Posterior vena cava (tissue), 2 donors: ENCODE measurements around the gene KCNJ12. TPM values are rescaled to one million over a fixed set of nuclear protein-coding genes. Genes with fewer than 3 reads are reported as not detected.
"Not testable (repeated sequence)": the region's sequence is repeated elsewhere in the genome, so short reads cannot be mapped to it uniquely, and the experiment has no call there.

Experiments used
- DNase-seq: peaks from one replicate; pipeline ENCODE4 v3.0.0-alpha.2; 2020; ENCODE audit warnings: low spot score
- intact Hi-C, 2 donors: fragments of 100-400 bp; cut with DNase I; formaldehyde crosslinking; loops; one replicate each; pipeline versions ENCODE4 v1.14.1 to v1.14.2; 2022 to 2023
- total RNA-seq, 2 donors: library from RNA; stranded (reverse); fragmentation: NEBNext Ultra II Directional; extraction: Animal tissue kit (Norgen Biotek cat#: 25700); gene quantifications; one replicate each; pipeline ENCODE4 v1.2.1, GENCODE V29; 2021
- donor health status: DM: yes; HTN: yes; CAD: no.
- donor health status: DM: yes; HTN: yes; CAD: no.

KCNJ12 gene
- total RNA-seq, 2 donors from 2014 or later, result 6.8 to 6.9 TPM

- intact Hi-C loops, result no loop called here
Measured at GRCh38 chr17:21378553-21378952, 2.4 kb downstream of the KCNJ12 start.

GRCh38 chr17:21379080-21379711 is 3.0 kb downstream of the KCNJ12 start:
- DNase-seq, result no peak
- intact Hi-C loops, result no loop called here

More at GRCh38 chr17:21378553-21378952, 2.4 kb downstream of the KCNJ12 start:
- no peak for DNase-seq

- intact Hi-C loops, result no loop called here
- no peak for DNase-seq
Measured at GRCh38 chr17:21380659-21381058, 4.5 kb downstream of the KCNJ12 start.

GRCh38 chr17:21381076-21381706 is 5.0 kb downstream of the KCNJ12 start:
- no peak for DNase-seq
- intact Hi-C loops, result no loop called here

- intact Hi-C loops, result no loop called here
Measured at GRCh38 chr17:21382560-21383495, 6.7 kb downstream of the KCNJ12 start.

GRCh38 chr17:21385281-21385845 is 9.2 kb downstream of the KCNJ12 start:
- intact Hi-C loops, result no loop called here
- no peak for DNase-seq

More at GRCh38 chr17:21382560-21383495, 6.7 kb downstream of the KCNJ12 start:
- DNase-seq, result no peak

- intact Hi-C loops, result loop anchor here in 1 of 2 donors (1.0 kb wide), 1 partner anchor 23 kb away; no protein-coding TSS in a partner anchor
- no peak for DNase-seq
Measured at GRCh38 chr17:21387616-21388015, 11.5 kb downstream of the KCNJ12 start.

- peak; percentile 88 for DNase-seq
- intact Hi-C loops, result no loop called here
Measured at GRCh38 chr17:21388066-21388465, 11.9 kb downstream of the KCNJ12 start.

GRCh38 chr17:21388944-21389343 is 12.8 kb downstream of the KCNJ12 start:
- intact Hi-C loops, result no loop called here
- no peak for DNase-seq

- intact Hi-C loops, result no loop called here
- DNase-seq, result no peak
Measured at GRCh38 chr17:21389394-21389793, 13.2 kb downstream of the KCNJ12 start.

- intact Hi-C loops, result no loop called here
- no peak for DNase-seq
Measured at GRCh38 chr17:21390294-21390693, 14.1 kb downstream of the KCNJ12 start.

- intact Hi-C loops, result no loop called here
- DNase-seq, result no peak
Measured at GRCh38 chr17:21392266-21392665, 16.1 kb downstream of the KCNJ12 start.

- intact Hi-C loops, result no loop called here
- no peak for DNase-seq
Measured at GRCh38 chr17:21394265-21394664, 18.1 kb downstream of the KCNJ12 start.

GRCh38 chr17:21395764-21396163 is 19.6 kb downstream of the KCNJ12 start:
- intact Hi-C loops, result no loop called here

GRCh38 chr17:21396237-21396636 is 20.1 kb downstream of the KCNJ12 start:
- intact Hi-C loops, result no loop called here

More at GRCh38 chr17:21395764-21396163, 19.6 kb downstream of the KCNJ12 start:
- no peak for DNase-seq

GRCh38 chr17:21397341-21398190 is 21.4 kb downstream of the KCNJ12 start:
- intact Hi-C loops, result no loop called here
- peak; percentile 88 for DNase-seq

More at GRCh38 chr17:21396237-21396636, 20.1 kb downstream of the KCNJ12 start:
- no peak for DNase-seq

GRCh38 chr17:21399474-21400186 is 23.5 kb downstream of the KCNJ12 start:
- intact Hi-C loops, result loop anchor here in 1 of 2 donors (5.0 kb wide), 1 partner anchor 1132 kb away; no protein-coding TSS in a partner anchor
- no peak for DNase-seq

GRCh38 chr17:21400187-21400569 is 24.0 kb downstream of the KCNJ12 start:
- DNase-seq, result not testable (repeated sequence)
- intact Hi-C loops, result loop anchor here in 1 of 2 donors (5.0 kb wide), 1 partner anchor 1133 kb away; no protein-coding TSS in a partner anchor
